22Rv1 (cell line): ENCODE measurements around the gene GUCY2D.

Experiments
- CTCF ChIP-seq: fragments of 450-650 bp; IDR thresholded peaks from 2 replicates; pipeline ENCODE4 v1.5.1; 2017; ENCODE audit warnings: mild to moderate bottlenecking
- ZFX ChIP-seq: fragments of 450-650 bp; IDR thresholded peaks from 2 replicates; pipeline ENCODE4 v1.6.1; 2017; ENCODE audit warnings: antibody characterized with exemption, borderline replicate concordance

- TF ChIP-seq CTCF, result no peak
- TF ChIP-seq ZFX, result no peak
Observed at GRCh38 chr17:8059131-8059530, 56.7 kb downstream of the GUCY2D start.
